Measurements from ENCODE around the gene FAM210B. TPM values are rescaled to one million over a fixed set of nuclear protein-coding genes. Genes with fewer than 3 reads are reported as not detected.
A peak's percentile ranks its signal among the peaks of the same experiment; 100 is the strongest.
"Not testable (repeated sequence)": the region's sequence is repeated elsewhere in the genome, so short reads cannot be mapped to it uniquely, and the experiment has no call there.

The FAM210B gene
- total and polyA plus RNA-seq, 11 donors: 32.6 to 69.8 (median 56.2) TPM

DNA sequence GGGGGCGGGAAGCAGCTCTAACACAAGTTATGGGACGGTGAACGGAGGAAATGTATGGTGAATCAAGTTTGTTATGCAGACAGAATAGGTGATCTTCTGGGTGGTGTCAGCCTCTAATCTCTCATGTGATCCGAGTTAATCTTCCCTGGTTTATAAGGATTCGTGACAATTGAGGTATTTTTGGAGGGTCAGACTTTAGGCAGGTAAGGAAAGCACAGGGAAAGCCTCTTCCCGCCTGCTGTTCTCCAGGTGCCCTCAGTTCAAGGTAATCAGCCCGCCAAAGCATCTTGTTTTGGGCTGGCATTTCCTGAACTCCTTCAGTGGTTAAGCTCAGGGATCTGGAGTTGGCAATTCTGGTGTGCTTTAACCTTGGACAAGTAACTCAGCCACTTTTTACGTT lies 34.9 kb downstream of the FAM210B start:
- 68 to 77% (median 71%) methylated on average over 8 of the region's 8 CpGs for WGBS, 4 donors
- intact Hi-C loops (cut with DNase I): loop anchor here in 6 of 10 donors (2.0 to 10.0 kb wide), 5 partner anchors 35 to 181 kb away; partner anchors contain the start of genes RTF2 (in 5 of the 6) and FAM210B (in 2 of the 6)
- Histone ChIP-seq H3K4me1 (peaks cover 0 to 32% (median 20%) of the 10 kb centered on the region in 12 donors), H3K27ac (no peak overlapping the region), H3K4me3 (peak overlapping the region in 10 of 12 donors; percentile 73 to 93 (median 84)), H3K27me3 (no peaks in the 10 kb centered on the region), H3K36me3 (peaks cover 0 to 39% (median 34%) of the 10 kb centered on the region in 9 donors), H3K9me3 (no peaks in the 10 kb centered on the region)
- TF ChIP-seq POLR2A (IDR thresholded peaks at IDR 0.05) (no peak), CTCF (IDR thresholded peaks at IDR 0.05) (no peak)
- no peak for DNase-seq
- no peak for ATAC-seq

DNA sequence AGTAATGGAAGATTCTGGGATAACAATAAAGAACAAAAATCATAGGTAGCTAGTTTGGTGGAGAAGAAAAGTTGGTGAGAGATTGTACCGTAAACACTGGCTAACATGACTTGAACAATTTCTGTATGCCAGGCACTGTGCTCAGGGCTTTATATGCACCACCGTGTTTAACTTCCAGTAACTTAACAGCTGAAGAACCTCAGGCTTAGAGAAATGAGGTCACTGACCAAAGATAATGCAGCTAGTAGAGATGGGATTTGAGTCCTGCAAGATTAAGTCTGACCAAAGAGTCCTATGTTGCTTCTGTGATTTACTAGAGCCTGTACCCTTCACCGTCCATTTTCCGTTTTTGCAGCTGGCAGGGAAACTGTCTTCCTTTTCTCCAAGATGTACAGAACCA lies 36.4 kb downstream of the FAM210B start:
- 76 to 80% (median 78%) methylated on average over 4 of the region's 4 CpGs for WGBS, 4 donors
- ATAC-seq: no peak
- no peaks in the 10 kb centered on the region for H3K27me3 ChIP-seq
- no peaks in the 10 kb centered on the region for H3K9me3 ChIP-seq
- TF ChIP-seq CTCF (IDR thresholded peaks at IDR 0.05) (no peak), POLR2A (IDR thresholded peaks at IDR 0.05) (no peak)
- DNase-seq: no peak
- peaks cover 0 to 55% (median 48%) of the 10 kb centered on the region in 9 donors for H3K36me3 ChIP-seq
- H3K4me1 ChIP-seq: peaks cover 0 to 37% (median 26%) of the 10 kb centered on the region in 12 donors
- intact Hi-C loops (cut with DNase I): loop anchor here in 3 of 10 donors (5.0 to 10.0 kb wide), 3 partner anchors 67 to 180 kb away; partner anchors contain the start of gene RTF2 (in 2 of the 3)
- H3K27ac ChIP-seq: no peak overlapping the region
- no peak overlapping the region for H3K4me3 ChIP-seq

DNA sequence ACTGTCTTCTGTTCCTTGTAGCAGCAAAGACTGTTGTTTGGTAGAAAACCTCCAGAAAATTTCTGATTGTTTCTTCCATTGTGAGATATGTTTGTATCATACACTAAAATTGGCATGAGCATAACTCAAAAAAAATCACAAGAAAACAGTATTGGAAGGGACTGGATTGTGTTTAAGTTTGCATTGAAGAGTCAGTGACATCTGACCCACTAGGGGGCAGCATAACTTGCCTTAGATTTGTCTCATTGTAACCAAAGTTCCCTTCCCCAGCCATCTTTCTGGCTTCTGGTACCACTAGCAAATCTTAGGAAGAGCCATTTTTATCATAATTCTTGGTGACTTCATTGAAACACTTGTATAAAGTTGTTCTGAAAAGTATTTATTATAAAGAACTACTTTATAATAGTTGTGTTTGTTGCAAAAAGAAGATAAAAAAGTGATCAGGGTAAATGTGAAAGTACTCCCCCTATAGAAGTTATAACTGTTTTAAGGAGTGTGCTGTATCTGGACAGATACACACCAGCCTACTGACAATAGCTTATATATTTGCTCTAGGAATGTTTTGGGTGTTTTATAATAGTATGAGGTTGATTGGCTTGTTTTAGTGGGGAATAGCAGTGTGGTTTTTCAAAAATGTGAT lies 41.3 kb downstream of the FAM210B start:
- H3K27ac ChIP-seq: no peak overlapping the region
- peaks cover 0 to 100% (median 95%) of the 10 kb centered on the region in 9 donors for H3K36me3 ChIP-seq
- H3K27me3 ChIP-seq: no peaks in the 10 kb centered on the region
- H3K9me3 ChIP-seq: no peaks in the 10 kb centered on the region
- H3K4me3 ChIP-seq: no peak overlapping the region
- TF ChIP-seq CTCF (IDR thresholded peaks at IDR 0.05) (peak; percentile 71 to 91 (median 85)), POLR2A (IDR thresholded peaks at IDR 0.05) (no peak)
- H3K4me1 ChIP-seq: peaks cover 0 to 12% (median 5%) of the 10 kb centered on the region in 12 donors
- peak in 2 of 4 donors; percentile 44 to 69 for ATAC-seq
- intact Hi-C loops (cut with DNase I): loop anchor here in 2 of 10 donors (1.0 to 5.0 kb wide), 2 partner anchors 62 to 68 kb away; partner anchors contain the start of gene RTF2 (in 1 of the 2)
- peak in 2 of 5 donors; percentile 56 to 58 for DNase-seq

GRCh38 chr20:56403465-56403864 lies 44.7 kb downstream of the FAM210B start:
- TF ChIP-seq CTCF (IDR thresholded peaks at IDR 0.05): no peak
- no peak for TF ChIP-seq POLR2A (IDR thresholded peaks at IDR 0.05)
- DNase-seq: no peak
- ATAC-seq: peak in 1 of 4 donors; percentile 15
- Histone ChIP-seq H3K27ac (no peak overlapping the region), H3K4me3 (no peak overlapping the region), H3K36me3 (peaks cover 0 to 98% (median 96%) of the 10 kb centered on the region in 9 donors), H3K27me3 (no peaks in the 10 kb centered on the region), H3K9me3 (no peaks in the 10 kb centered on the region), H3K4me1 (peaks cover 0 to 29% (median 5%) of the 10 kb centered on the region in 12 donors)
- WGBS, 4 donors: 91 to 94% (median 92%) methylated on average over 24 to 26 of the region's 26 CpGs
- intact Hi-C loops (cut with DNase I): loop anchor here in 1 of 10 donors (5.0 kb wide), 1 partner anchor 59 kb away; no protein-coding TSS in a partner anchor

GRCh38 chr20:56405356-56405755 lies 46.6 kb downstream of the FAM210B start:
- intact Hi-C loops (cut with DNase I); H3K27ac ChIP-seq; DNase-seq; ATAC-seq; H3K4me3 ChIP-seq; H3K27me3 ChIP-seq; H3K9me3 ChIP-seq: not testable (repeated sequence)
- WGBS, 4 donors: 96 to 98% (median 97%) methylated on average over 12 of the region's 12 CpGs
- Histone ChIP-seq H3K36me3 (peaks cover 0 to 87% (median 77%) of the 10 kb centered on the region in 9 donors), H3K4me1 (peaks cover 0 to 38% (median 8%) of the 10 kb centered on the region in 12 donors)

Measured in heart left ventricle (tissue), 16 donors.